ENCODE measurements around the gene RNF213.
"Not testable (repeated sequence)": the region's sequence is repeated elsewhere in the genome, so short reads cannot be mapped to it uniquely, and the experiment has no call there.

RNF213 gene

GRCh38 chr17:80328634-80329380, 68.2 kb downstream of the RNF213 start:
- no peak for DNase-seq

DNA sequence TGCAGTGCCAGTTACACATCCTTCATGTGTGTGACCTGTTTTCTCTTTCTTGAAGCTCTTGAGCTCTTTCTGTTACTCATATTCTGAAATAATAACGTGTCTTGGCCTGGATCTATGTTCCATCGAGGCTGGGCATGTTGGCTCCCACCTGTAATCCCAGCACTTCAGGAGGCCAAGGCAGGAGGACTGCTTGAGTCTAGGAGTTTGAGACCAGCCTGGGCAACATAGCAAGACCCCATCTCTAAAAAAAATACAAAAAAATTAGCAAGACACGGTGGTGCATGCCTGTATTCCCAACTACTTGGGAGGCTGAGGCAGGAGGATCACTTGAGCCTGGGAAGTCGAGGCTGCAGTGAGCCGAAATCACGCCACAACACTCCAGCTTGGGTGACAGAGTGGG, 68.8 kb downstream of the RNF213 start:
- DNase-seq: not testable (repeated sequence)

DNA sequence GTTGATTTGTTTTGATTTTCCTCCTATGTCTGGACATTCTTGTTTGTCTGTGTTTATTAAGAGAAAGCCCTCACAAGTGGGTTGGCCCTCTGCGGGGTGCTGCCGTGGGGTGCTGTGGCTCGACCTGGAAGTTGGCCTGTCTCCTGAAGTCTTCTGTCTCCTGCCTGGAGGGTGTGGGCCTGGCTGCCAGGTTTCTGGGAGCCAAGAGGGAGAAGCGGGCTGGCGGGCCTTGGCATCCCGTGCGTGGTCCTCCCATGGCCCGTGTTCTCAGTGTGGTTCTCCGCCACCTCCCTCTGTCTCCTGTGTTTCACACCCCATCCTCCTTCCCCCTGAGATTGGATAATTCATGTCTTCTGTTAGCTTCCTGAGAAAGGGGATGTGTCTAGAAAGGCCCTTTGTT, 69.6 kb downstream of the RNF213 start:
- DNase-seq: no peak

DNA sequence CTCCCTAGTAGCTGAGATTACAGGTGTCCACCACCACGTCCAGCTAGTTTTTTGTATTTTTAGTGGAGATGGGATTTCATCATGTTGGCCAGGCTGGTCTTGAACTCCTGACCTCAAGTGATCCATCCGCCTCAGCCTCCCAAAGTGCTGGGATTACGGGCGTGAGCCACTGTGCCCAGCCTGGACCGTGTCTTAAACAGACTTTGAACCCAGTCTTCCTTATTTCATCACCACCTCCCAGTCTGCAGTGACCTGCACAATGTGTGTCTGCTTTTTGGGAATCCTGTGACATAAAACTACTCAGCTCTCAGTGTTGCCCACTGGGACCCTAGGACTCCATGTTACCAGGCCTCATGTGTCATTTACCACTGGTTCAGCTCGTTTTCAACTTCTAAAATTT, 70.3 kb downstream of the RNF213 start:
- DNase-seq: not testable (repeated sequence)

DNA sequence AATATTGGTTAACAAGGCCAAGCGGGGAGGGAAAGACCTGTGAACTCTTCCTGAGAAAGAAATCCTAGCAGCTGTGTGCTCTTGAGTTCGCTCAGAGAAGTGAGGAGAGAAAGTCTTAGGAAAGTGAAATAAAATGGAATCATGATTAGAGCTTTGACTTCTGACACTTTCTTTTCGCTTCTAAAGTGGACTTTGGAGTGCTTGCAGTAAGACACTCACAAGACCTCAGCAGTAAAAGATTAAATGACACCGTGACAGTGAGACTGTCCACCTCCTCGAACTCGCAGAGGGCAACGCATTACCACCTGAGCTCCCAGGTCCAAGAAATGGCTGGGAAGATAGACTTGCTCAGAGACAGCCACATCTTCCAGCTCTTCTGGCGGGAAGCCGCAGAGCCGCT, 71.2 kb downstream of the RNF213 start:
- DNase-seq: no peak

DNA sequence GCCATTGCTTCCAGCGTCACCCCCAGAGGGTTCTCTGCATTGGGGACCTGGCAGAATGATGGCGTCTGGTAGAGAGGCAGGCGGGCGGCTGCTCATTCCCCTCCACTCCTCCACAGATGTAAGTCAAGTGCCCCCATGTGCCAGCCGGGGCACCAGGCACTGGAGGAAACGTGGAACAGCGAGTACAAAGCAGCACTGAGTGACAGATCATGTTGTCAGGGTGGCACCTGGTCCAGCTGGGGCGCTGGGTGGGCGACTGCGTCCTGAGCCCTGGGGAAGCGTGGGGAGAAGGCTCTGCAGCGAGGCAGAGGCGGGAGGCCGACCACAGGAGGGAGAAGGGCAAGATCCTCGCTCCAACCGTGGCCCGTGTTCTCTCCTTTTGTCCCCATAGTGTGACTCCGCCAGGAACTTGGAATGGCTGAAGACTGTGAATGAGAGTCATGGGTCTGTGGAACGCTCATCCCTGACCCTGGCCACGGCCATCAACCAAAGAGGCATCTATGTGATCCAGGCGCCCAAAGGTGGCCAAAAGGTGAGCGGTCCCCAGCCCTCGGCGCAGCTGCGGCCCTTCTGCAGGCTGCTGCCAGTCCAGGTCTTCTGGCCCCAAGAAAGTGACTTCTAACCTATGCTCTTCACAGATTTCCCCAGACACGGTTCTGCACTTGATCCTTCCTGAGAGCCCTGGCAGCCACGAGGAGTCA, 76.7 kb downstream of the RNF213 start:
- DNase-seq: no peak

- no peak for DNase-seq
Observed at GRCh38 chr17:80339118-80339517, 78.5 kb downstream of the RNF213 start.

DNA sequence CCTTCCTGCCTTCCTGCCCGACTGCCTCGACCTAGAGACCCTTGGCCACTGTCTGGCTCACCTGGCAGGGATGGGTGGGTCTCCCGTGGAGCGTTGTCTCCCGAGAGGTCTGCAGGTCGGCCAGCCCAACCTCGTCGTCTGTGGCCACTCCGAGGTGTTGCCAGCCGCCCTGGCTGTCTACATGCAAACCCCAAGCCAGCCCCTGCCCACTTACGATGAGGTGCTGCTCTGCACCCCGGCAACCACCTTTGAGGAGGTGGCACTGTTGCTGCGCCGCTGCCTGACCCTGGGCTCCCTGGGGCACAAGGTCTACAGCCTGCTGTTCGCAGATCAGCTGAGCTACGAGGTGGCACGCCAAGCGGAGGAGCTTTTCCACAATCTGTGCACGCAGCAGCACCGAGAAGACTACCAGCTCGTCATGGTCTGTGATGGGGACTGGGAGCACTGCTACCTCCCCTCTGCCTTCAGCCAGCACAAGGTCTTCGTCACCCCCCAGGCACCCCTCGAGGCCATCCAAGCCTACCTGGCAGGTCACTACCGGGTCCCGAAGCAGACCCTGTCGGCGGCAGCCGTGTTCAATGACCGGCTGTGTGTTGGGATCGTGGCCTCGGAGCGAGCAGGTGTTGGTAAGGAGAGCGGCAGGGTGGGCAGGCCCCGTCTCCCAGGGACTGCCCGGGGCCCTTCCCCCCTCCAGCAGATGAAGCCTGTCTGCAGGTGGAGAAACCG, 79.2 kb downstream of the RNF213 start:
- DNase-seq: no peak

- DNase-seq: no peak
Observed at GRCh38 chr17:80345321-80345720, 84.7 kb downstream of the RNF213 start.

GRCh38 chr17:80345841-80346497, 85.3 kb downstream of the RNF213 start:
- no peak for DNase-seq

- no peak for DNase-seq
Observed at GRCh38 chr17:80346498-80347275, 86.0 kb downstream of the RNF213 start.

- no peak for DNase-seq
Observed at GRCh38 chr17:80347536-80347935, 86.9 kb downstream of the RNF213 start.

DNA sequence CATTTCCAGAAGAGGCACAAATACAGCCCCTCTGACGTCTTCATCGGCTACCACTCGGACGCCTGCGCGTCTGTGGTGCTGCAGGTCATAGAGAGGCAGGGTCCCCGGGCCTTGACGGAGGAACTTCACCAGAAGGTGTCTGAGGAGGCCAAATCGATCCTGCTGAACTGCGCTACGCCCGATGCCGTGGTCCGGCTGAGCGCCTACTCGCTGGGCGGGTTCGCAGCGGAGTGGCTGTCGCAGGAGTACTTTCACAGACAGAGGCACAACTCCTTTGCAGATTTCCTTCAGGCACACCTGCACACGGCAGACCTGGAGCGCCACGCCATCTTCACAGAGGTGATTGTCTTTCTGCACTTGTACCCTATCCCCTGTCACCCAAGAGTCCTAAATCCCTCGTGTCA, 87.3 kb downstream of the RNF213 start:
- DNase-seq: no peak

DNA sequence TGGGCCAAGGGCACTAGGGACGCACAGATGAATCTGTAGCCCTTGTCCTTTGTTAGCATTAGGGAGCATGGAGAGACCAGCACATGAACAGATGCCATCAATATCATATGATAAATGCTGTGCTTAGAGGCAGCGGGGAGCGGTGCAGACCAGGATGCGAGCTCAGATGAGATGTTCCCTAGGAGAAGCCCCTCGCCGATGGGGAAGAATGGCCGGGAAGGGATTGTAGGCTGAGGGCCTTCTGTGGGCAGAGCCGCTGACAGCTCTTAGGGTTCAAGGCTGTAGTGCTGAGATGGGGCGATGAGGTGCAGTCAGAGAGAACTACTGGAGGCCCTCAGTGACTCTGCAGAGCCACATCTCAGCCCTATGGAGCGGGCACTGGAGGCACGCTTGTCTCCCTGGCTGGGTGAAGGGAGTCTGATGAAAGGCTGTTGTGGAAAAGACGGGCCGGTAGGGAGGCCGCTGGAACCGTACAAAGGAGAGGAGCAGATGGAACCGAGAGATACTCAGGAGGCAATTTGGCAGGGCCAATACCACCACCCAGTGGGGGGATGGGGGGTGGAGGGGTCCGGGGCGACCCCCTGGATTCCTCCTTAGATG, 88.0 kb downstream of the RNF213 start:
- DNase-seq: no peak

GRCh38 chr17:80349151-80349651, 88.5 kb downstream of the RNF213 start:
- DNase-seq: peak; percentile 2

DNA sequence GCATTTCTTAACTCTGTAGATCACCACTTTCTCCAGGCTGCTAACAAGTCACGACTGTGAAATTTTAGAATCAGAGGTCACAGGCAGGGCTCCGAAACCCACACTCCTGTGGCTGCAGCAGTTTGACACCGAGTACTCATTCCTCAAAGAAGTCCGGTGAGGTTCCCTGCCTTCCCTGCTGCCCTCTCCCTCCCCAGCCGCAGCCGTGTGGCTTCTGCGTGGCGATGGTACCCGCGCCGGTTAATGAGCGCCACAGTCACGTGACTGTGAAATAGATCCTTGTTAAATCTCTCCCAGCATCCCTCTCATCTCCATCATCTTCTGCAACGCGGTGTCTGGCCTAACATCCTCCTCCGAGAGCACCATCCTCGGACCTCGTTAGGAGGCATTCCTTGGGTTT, 89.1 kb downstream of the RNF213 start:
- no peak for DNase-seq

- DNase-seq: no peak
Observed at GRCh38 chr17:80352216-80352895, 91.7 kb downstream of the RNF213 start.

DNA sequence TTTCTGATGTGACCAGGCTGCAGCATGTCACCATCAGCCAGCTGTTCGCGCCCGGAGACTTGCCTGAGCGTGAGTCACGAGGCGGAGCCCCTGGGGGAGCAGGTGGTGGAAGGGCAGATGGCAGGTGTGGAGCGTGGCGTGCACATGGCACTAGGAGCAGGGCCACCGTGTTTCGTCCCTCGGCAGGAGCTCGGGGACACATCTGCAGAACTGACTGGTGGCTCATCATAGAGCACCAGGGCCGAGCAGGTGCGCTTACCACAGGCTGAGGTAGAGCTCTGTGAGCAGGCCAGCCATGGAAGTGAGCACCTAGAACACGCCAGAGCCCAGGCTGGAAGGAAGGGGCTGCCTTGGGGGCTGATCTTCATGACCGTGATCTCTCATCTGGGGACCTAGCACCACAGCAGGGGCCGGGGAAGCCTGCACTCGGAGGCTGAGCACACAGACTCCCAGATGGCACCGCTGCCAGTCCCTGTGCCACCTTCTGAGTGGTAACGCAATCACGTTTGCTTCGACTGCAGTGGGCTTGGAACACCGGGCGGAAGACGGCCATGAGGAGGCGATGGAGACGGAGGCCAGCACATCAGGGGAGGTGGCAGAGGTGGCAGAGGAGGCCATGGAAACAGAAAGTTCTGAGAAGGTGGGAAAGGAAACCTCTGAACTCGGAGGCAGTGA, 92.5 kb downstream of the RNF213 start:
- no peak for DNase-seq

DNA sequence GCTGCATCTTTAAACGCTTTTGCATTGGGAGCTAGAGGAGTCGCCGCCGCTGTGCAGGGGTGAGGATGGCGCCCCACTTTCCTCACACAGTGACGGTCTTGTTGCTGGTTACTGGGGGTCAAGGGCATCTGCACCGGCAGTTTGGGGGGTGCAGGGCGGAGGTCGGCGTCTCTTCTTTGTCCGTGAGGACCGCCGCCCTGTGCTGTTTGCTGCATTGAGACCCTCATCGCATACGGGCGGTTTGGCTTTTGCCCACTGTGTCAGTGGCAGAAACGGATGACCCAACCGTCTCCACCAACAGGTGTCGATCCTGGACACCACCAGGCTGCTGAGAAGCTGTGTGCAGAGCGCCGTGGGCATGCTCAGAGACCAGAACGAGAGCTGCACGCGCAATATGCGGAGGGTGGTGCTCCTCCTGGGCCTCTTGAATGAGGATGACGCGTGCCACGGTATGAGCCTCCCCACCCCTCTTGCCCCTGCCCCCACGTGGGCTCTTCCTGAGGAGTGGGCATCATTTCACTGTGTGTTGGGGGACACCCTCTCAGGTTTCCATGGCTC, 93.1 kb downstream of the RNF213 start:
- no peak for DNase-seq

DNA sequence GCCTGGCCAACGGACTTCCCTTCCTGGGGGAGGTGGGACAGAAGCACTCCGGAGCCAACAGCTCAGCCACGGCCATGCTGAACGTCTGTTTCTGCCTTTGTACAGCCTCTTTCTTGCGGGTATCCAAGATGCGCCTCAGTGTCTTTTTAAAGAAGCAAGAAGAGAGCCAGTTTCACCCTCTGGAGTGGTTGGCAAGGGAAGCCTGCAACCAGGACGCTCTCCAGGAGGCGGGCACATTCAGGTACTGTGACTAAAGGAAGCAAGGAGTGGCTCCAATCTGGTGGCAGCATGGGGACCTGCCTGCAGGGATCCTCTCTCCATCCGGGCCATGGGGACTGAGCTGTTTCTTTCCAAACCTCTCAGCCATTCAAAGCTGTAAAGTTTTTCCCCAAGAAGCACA, 93.7 kb downstream of the RNF213 start:
- no peak for DNase-seq
